NCI-H748 (cell line): ENCODE measurements around the gene CA12.

Experiments
- DNase-seq: peaks from one replicate; lab custom pipeline; 2025; ENCODE audit not compliant: unreplicated experiment; lab: John Stamatoyannopoulos, UW

CA12 gene

GRCh38 chr15:63276342-63277037 is 105.2 kb downstream of the CA12 start:
- DNase-seq = no peak

GRCh38 chr15:63274427-63274826 is 107.2 kb downstream of the CA12 start:
- peak; percentile 54 for DNase-seq
